ENCODE results near the gene FPR3. TPM values are rescaled to one million over a fixed set of nuclear protein-coding genes. Genes with fewer than 3 reads are reported as not detected.

The FPR3 gene
- polyA plus RNA-seq, 1 experiment, result not detected

DNA sequence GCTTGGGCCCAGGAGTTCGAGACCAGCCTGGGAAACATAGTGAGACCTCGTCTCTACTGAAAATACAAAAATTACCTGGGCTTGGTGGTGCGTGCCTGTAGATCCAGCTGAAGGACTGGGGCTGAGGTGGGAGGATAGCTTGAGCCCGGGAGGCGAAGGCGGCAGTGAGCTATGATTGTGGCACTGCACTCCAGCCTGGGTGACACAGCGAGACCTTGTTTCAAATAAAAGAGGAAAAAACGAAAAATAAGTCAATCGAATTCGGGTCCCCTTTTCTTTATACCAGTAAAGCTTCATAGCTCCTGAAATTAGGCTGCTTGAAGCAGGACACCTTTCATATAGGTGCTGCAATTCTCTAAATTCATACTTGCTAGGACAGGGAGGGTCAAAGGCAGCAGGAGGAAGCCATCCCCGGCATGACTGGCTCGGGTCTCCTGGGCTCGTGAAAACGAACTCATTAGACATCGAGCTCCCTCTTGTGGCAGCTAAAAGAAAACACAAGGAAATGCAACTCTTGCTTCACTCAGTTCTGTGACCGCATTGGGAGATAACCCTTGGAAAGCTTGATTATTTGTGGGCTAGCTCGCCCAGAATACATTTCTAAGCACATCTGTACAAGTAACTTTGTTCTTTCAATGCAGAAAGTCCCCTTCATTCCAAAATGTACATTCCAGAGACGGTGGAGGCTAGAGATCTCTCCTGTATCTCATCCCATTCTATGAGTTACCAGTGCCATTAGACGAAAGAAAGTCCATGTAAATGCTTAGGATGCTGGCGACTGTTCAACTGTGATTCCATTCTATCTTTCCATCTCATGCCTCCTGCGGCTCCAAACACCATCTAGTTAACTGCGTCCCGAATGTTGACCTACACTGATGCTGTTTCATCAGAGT is 17.1 kb upstream of the FPR3 start:
- peak; percentile 63 for DNase-seq (ENCODE audit: low read depth, low spot score)
- Histone ChIP-seq H3K27me3 (ENCODE audit: control insufficient read depth, insufficient read depth, low read length) (no peaks in the 10 kb centered on the region), H3K27ac (ENCODE audit: low read depth, low read length) (no peak overlapping the region), H3K9me3 (ENCODE audit: control insufficient read depth, insufficient read depth, low read length) (no peaks in the 10 kb centered on the region), H3K4me3 (ENCODE audit: low read depth, low read length) (no peak overlapping the region)
- CTCF ChIA-PET, result interaction anchor here (0.6 to 2.4 kb wide), 50 partner anchors 9 to 460 kb away, joined by 3 to 21 read pairs (median 4); partner anchors contain the start of genes CEACAM18 and FPR2
- POLR2A ChIA-PET, result no interaction called here
- TF ChIP-seq, protein P1, sequence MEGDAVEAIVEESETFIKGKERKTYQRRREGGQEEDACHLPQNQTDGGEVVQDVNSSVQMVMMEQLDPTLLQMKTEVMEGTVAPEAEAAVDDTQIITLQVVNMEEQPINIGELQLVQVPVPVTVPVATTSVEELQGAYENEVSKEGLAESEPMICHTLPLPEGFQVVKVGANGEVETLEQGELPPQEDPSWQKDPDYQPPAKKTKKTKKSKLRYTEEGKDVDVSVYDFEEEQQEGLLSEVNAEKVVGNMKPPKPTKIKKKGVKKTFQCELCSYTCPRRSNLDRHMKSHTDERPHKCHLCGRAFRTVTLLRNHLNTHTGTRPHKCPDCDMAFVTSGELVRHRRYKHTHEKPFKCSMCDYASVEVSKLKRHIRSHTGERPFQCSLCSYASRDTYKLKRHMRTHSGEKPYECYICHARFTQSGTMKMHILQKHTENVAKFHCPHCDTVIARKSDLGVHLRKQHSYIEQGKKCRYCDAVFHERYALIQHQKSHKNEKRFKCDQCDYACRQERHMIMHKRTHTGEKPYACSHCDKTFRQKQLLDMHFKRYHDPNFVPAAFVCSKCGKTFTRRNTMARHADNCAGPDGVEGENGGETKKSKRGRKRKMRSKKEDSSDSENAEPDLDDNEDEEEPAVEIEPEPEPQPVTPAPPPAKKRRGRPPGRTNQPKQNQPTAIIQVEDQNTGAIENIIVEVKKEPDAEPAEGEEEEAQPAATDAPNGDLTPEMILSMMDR (IDR thresholded peaks at IDR 0.05; ENCODE audit: low read depth, low read length), result peak; percentile 76

DNA sequence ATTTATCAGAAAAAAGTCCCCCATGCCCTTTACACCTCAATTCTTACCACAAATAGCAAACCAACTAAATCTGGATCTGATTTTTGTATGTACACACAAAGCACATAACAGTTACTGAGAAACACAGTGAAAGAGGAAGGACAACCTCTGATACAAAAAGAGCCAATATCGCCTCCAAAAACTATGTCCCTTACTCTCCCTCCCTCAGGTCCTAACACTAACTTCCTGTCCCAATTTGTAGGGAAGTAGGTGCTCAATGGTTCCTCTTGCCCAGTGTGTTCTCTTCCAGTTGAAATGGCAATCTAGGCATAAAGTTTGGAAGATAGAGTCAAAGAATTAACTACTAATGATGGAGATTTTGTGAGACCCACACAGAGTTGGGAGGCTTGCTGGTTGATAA is 15.8 kb upstream of the FPR3 start:
- TF ChIP-seq, protein P1 (IDR thresholded peaks at IDR 0.05; ENCODE audit: low read depth, low read length), result no peak
- H3K9me3 ChIP-seq (ENCODE audit: control insufficient read depth, insufficient read depth, low read length), result no peaks in the 10 kb centered on the region
- H3K27ac ChIP-seq (ENCODE audit: low read depth, low read length), result no peak overlapping the region
- CTCF ChIA-PET, result interaction anchor here (1.9 to 2.4 kb wide), 4 partner anchors 119 to 306 kb away, joined by 8 to 21 read pairs (median 20); no protein-coding TSS in a partner anchor
- no peak overlapping the region for H3K4me3 ChIP-seq (ENCODE audit: low read depth, low read length)
- no peaks in the 10 kb centered on the region for H3K27me3 ChIP-seq (ENCODE audit: control insufficient read depth, insufficient read depth, low read length)
- POLR2A ChIA-PET, result no interaction called here
- no peak for DNase-seq (ENCODE audit: low read depth, low spot score)

DNA sequence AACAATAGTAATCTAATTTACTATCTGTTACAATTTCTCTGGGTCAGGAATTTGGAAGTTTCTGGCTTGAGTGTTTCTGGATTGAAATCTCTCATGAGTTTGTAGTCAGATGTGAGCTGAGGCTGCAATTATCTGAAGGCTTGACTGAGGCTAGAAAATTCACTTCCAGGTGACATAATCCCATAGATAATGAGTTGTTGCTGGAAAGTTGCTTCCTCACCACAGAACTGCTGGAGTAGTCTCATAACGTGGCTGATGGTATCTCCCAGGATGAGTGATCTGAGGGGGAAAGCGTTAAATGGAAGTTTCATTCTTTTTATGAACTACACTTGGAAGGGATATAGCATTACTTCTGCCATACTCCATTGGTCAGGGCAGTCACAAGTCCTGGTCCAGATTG is 15.3 kb upstream of the FPR3 start:
- POLR2A ChIA-PET, result no interaction called here
- DNase-seq (ENCODE audit: low read depth, low spot score), result no peak
- H3K4me3 ChIP-seq (ENCODE audit: low read depth, low read length), result no peak overlapping the region
- TF ChIP-seq, protein P1 (IDR thresholded peaks at IDR 0.05; ENCODE audit: low read depth, low read length), result no peak
- no peaks in the 10 kb centered on the region for H3K27me3 ChIP-seq (ENCODE audit: control insufficient read depth, insufficient read depth, low read length)
- H3K27ac ChIP-seq (ENCODE audit: low read depth, low read length), result no peak overlapping the region
- CTCF ChIA-PET, result no interaction called here
- no peaks in the 10 kb centered on the region for H3K9me3 ChIP-seq (ENCODE audit: control insufficient read depth, insufficient read depth, low read length)

DNA sequence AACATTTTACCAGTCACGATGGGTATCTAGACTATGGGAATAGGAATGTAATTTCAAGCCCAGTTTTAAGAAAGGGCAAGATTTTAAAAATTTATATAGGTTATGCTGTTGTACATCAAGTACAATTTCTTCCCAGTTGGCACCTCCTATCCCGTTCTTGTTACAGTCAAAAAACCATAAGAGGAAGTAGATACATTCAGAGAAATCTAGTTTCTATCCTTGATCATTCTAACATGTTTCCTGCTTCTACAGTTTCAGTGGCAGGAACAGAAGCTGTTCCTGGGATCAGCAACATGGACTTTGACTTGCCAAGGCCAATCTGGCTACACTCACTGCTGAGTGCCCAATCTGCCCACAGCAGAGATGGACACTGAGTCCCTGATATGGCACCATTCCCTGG is 14.7 kb upstream of the FPR3 start:
- CTCF ChIA-PET, result no interaction called here
- DNase-seq (ENCODE audit: low read depth, low spot score), result no peak
- TF ChIP-seq, protein P1 (IDR thresholded peaks at IDR 0.05; ENCODE audit: low read depth, low read length), result no peak
- Histone ChIP-seq H3K4me3 (ENCODE audit: low read depth, low read length) (no peak overlapping the region), H3K9me3 (ENCODE audit: control insufficient read depth, insufficient read depth, low read length) (no peaks in the 10 kb centered on the region), H3K27me3 (ENCODE audit: control insufficient read depth, insufficient read depth, low read length) (no peaks in the 10 kb centered on the region), H3K27ac (ENCODE audit: low read depth, low read length) (no peak overlapping the region)
- POLR2A ChIA-PET, result no interaction called here

DNA sequence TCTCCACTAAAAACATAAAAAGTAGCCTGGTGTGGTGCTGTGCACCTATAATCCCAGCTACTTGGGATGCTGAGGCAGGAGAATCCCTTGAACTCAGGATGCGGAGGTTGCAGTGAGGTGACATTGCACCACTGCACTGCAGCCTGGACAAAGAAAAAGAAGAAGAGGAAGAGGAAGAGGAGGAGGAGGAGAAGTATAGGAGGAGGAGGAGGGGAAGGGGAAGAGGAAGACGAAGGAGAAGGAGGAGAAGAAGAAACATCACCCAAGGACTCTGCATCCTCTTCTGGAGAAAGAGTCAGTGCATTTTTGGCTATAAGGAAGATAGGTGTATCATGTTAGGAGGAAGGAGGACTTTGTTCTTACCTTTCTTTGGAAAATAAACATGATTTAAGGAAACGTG is 13.0 kb upstream of the FPR3 start:
- Histone ChIP-seq H3K9me3 (ENCODE audit: control insufficient read depth, insufficient read depth, low read length) (no peaks in the 10 kb centered on the region; the same call in 1 of the 2 replicates), H3K27me3 (ENCODE audit: control insufficient read depth, insufficient read depth, low read length) (no peaks in the 10 kb centered on the region), H3K4me3 (ENCODE audit: low read depth, low read length) (no peak overlapping the region), H3K27ac (ENCODE audit: low read depth, low read length) (no peak overlapping the region)
- no peak for DNase-seq (ENCODE audit: low read depth, low spot score)
- POLR2A ChIA-PET, result no interaction called here
- CTCF ChIA-PET, result interaction anchor here (0.6 kb wide), 1 partner anchor 125 kb away, joined by 6 read pairs; no protein-coding TSS in a partner anchor
- TF ChIP-seq, protein P1 (IDR thresholded peaks at IDR 0.05; ENCODE audit: low read depth, low read length), result no peak
